NCI-H2171 treated with DMSO at 0.1 percent for 48 hours (cell line): ENCODE measurements around the gene PMPCB.
"Not testable (repeated sequence)": the region's sequence is repeated elsewhere in the genome, so short reads cannot be mapped to it uniquely, and the experiment has no call there.

Experiments
- DNase-seq: peaks from one replicate; lab custom pipeline; 2025; lab: John Stamatoyannopoulos, UW

The PMPCB gene

GRCh38 chr7:103296901-103297836 lies at the start of gene PMPCB:
Gene PMPCB (plus strand): TSS chr7:103297435. CDS start chr7:103297460, 25 bp downstream.
- DNase-seq: peak; percentile 86

- not testable (repeated sequence) for DNase-seq
Observed at GRCh38 chr7:103253699-103254506, 43.3 kb upstream of the PMPCB start.

GRCh38 chr7:103264054-103264453 lies 33.2 kb upstream of the PMPCB start:
- not testable (repeated sequence) for DNase-seq

- DNase-seq: not testable (repeated sequence)
Observed at GRCh38 chr7:103266229-103266628, 31.0 kb upstream of the PMPCB start.

- DNase-seq: not testable (repeated sequence)
Observed at GRCh38 chr7:103273374-103273773, 23.9 kb upstream of the PMPCB start.

- not testable (repeated sequence) for DNase-seq
Observed at GRCh38 chr7:103274867-103275266, 22.4 kb upstream of the PMPCB start.

GRCh38 chr7:103278195-103278594 lies 19.0 kb upstream of the PMPCB start:
- not testable (repeated sequence) for DNase-seq

GRCh38 chr7:103279636-103279962 lies 17.6 kb upstream of the PMPCB start:
- peak; percentile 70 for DNase-seq

- peak; percentile 75 for DNase-seq
Observed at GRCh38 chr7:103279963-103280802, 17.1 kb upstream of the PMPCB start.

GRCh38 chr7:103280803-103281155 lies 16.5 kb upstream of the PMPCB start:
- DNase-seq: not testable (repeated sequence)

GRCh38 chr7:103282802-103283427 lies 14.3 kb upstream of the PMPCB start:
- not testable (repeated sequence) for DNase-seq

GRCh38 chr7:103292122-103292521 lies 5.1 kb upstream of the PMPCB start:
- no peak for DNase-seq

- DNase-seq: no peak
Observed at GRCh38 chr7:103293526-103293925, 3.7 kb upstream of the PMPCB start.

- DNase-seq: no peak
Observed at GRCh38 chr7:103297837-103298179, 573 bp downstream of the PMPCB start.

GRCh38 chr7:103299660-103300059 lies 2.4 kb downstream of the PMPCB start:
- no peak for DNase-seq

GRCh38 chr7:103301441-103301840 lies 4.2 kb downstream of the PMPCB start:
- DNase-seq: no peak

- no peak for DNase-seq
Observed at GRCh38 chr7:103307503-103308231, 10.4 kb downstream of the PMPCB start.

- DNase-seq: no peak
Observed at GRCh38 chr7:103314852-103315251, 17.6 kb downstream of the PMPCB start.

GRCh38 chr7:103316380-103316941 lies 19.2 kb downstream of the PMPCB start:
- no peak for DNase-seq

GRCh38 chr7:103317009-103317408 lies 19.8 kb downstream of the PMPCB start:
- DNase-seq: no peak

- DNase-seq: no peak
Observed at GRCh38 chr7:103325744-103326143, 28.5 kb downstream of the PMPCB start.
